Esophagus muscularis mucosa (tissue), 4 donors: ENCODE data around the gene TP63. TPM values are rescaled to one million over a fixed set of nuclear protein-coding genes. Genes with fewer than 3 reads are reported as not detected.

Experiments used
- DNase-seq: peaks from one replicate; pipeline ENCODE4 v3.0.0-alpha.2; 2017; ENCODE audit errors: extremely low spot score
- H3K27ac ChIP-seq, 4 donors: fragments of 200-600 bp; sonication (generic); replicated peaks in 1 of 4; 1 replicate in 3 of 4; 2 replicates in 1 of 4; pipeline ENCODE4 v1.5.1; 2016 to 2019; ENCODE audit warnings: mild to moderate bottlenecking in 1 of 4
- H3K27me3 ChIP-seq, 4 donors: fragments of 200-600 bp; sonication (generic); one replicate each; pipeline versions ENCODE4 v1.5.1 to v1.6.0; 2016 to 2019
- H3K36me3 ChIP-seq, 4 donors: fragments of 200-600 bp; sonication (generic); one replicate each; pipeline ENCODE4 v1.5.1; 2016 to 2019
- H3K4me1 ChIP-seq, 4 donors: fragments of 200-600 bp; sonication (generic); one replicate each; pipeline ENCODE4 v1.5.1; 2016 to 2019
- H3K4me3 ChIP-seq, 4 donors: fragments of 200-600 bp; sonication (generic); 1 replicate in 2 of 4; 2 replicates in 2 of 4; pipeline ENCODE4 v1.5.1; 2016 to 2019; ENCODE audit warnings: mild to moderate bottlenecking in 4 of 4, moderate library complexity in 1 of 4
- H3K9me3 ChIP-seq, 4 donors: fragments of 200-600 bp; sonication (generic); 1 replicate in 3 of 4; 2 replicates in 1 of 4; pipeline ENCODE4 v1.5.1; 2016 to 2019
- EP300 ChIP-seq: sonication (generic); formaldehyde crosslinking; IDR thresholded peaks from one replicate; pipeline ENCODE4 v1.6.1; 2017; ENCODE audit warnings: antibody characterized with exemption
- POLR2A ChIP-seq: fragments of 450-650 bp; IDR thresholded peaks from one replicate; pipeline ENCODE4 v1.6.1; 2017; ENCODE audit warnings: antibody characterized with exemption, moderate library complexity, mild to moderate bottlenecking, low read depth
- POLR2AphosphoS5 ChIP-seq, 2 donors: sonication (generic); formaldehyde crosslinking; IDR thresholded peaks; one replicate each; pipeline ENCODE4 v1.6.1; 2017; ENCODE audit warnings: antibody characterized with exemption in 2 of 2
- WGBS: methylation state at CpG from one replicate; pipeline ENCODE4 v1.1.5; 2018; 5-methylcytosine and 5-hydroxymethylcytosine counted together
- intact Hi-C: fragments of 100-400 bp; cut with DNase I; formaldehyde crosslinking; loops from one replicate; pipeline ENCODE4 v1.15.1; 2023
- total RNA-seq, 4 donors: library from RNA; depleted of rRNA; stranded (reverse); fragments of >200 nt; gene quantifications; one replicate each; pipeline versions ENCODE4 v1.1.0 to v1.2.1, GENCODE V29; 2016
- TF ChIP-seq, protein P1 (sequence below), 3 experiments: fragments of 200-600 bp in 2 of 3; fragments of 450-650 bp in 1 of 3; sonication (generic) in 2 of 3; IDR thresholded peaks; one replicate each; pipeline ENCODE4 v1.5.1; 2017 to 2019; ENCODE audit warnings: antibody characterized with exemption in 3 of 3, mild to moderate bottlenecking in 2 of 3, moderate library complexity in 1 of 3

TP63 gene
- total RNA-seq, 4 donors from 2014 or later = under 0.01 to 0.34 (median 0.21) TPM

DNA sequence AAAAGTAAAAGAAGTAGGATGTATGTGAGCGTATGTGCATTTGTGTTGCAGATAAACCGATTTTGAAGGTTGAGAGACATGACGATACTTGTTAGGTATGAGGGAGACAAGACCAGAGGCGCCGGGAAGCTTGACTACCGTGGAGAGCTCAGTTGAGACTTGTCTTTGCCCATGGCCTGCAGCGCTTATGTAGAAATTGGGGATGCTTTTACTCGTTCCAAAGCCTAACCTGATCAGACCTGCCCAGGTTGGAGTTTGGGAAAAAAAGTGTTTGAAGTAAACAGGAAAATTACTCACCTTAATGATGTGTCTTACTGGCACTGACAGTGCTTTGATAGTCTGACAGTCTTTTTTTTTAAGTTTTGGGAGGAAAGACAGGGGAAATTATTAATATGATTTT, 202.8 kb downstream of the TP63 start:
- no peak for DNase-seq
- WGBS = 90% methylated on average over 8 of the region's 8 CpGs
- intact Hi-C loops = no loop called here
- no peaks in the 10 kb centered on the region for H3K27me3 ChIP-seq
- no peaks in the 10 kb centered on the region for H3K9me3 ChIP-seq
- no peaks in the 10 kb centered on the region for H3K4me1 ChIP-seq
- H3K27ac ChIP-seq = no peak overlapping the region
- no peak overlapping the region for H3K4me3 ChIP-seq
- no peaks in the 10 kb centered on the region for H3K36me3 ChIP-seq
- TF ChIP-seq, protein P1, sequence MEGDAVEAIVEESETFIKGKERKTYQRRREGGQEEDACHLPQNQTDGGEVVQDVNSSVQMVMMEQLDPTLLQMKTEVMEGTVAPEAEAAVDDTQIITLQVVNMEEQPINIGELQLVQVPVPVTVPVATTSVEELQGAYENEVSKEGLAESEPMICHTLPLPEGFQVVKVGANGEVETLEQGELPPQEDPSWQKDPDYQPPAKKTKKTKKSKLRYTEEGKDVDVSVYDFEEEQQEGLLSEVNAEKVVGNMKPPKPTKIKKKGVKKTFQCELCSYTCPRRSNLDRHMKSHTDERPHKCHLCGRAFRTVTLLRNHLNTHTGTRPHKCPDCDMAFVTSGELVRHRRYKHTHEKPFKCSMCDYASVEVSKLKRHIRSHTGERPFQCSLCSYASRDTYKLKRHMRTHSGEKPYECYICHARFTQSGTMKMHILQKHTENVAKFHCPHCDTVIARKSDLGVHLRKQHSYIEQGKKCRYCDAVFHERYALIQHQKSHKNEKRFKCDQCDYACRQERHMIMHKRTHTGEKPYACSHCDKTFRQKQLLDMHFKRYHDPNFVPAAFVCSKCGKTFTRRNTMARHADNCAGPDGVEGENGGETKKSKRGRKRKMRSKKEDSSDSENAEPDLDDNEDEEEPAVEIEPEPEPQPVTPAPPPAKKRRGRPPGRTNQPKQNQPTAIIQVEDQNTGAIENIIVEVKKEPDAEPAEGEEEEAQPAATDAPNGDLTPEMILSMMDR (IDR thresholded peaks at IDR 0.05) = no peak
- TF ChIP-seq POLR2AphosphoS5 (IDR thresholded peaks at IDR 0.05) (no peak), POLR2A (no peak), EP300 (no peak)

DNA sequence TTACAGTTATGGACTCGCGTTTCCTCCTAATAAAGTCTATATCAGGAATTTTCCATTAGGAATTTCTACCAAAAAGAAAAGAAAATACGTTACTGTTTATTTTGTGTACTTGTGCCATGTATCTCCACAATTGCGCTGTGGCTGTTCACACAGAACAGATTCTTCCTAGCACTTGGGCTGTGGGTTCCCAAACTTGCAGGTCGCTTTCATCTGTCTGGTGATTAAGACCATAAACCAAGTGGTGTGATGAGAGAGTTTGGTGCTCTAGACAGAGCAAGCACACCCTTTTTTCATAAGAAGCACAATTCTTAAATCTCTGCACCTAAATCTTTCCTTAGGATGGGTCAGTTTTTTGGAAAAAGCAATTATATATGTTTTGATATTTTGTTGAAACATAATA, 203.3 kb downstream of the TP63 start:
- no peaks in the 10 kb centered on the region for H3K9me3 ChIP-seq
- H3K4me3 ChIP-seq = no peak overlapping the region
- no peaks in the 10 kb centered on the region for H3K27me3 ChIP-seq
- TF ChIP-seq EP300 = no peak
- TF ChIP-seq, protein P1 (IDR thresholded peaks at IDR 0.05) = no peak
- H3K27ac ChIP-seq = no peak overlapping the region
- WGBS = 83% methylated on average over 5 of the region's 5 CpGs
- H3K36me3 ChIP-seq = no peaks in the 10 kb centered on the region
- no peaks in the 10 kb centered on the region for H3K4me1 ChIP-seq
- intact Hi-C loops = no loop called here
- no peak for DNase-seq

DNA sequence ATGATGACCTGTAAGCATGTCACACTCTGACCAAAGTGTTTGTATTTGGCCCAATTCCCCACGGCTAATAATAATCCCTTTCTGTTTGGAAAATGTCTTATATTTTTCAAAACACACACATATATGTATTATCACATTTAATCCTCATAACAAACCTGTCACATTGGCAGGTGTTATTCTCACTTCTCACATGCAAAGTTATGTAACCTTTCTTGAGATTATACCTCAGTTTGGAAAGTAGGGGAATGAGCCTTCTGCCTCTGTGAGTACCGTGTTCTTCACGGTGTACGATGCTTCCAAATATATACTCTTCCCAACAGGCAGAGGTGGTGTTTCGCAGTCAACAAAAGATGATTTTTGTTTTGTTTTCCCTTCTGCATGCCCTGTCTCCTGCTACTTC, 205.6 kb downstream of the TP63 start:
- H3K4me3 ChIP-seq = no peak overlapping the region
- no peak overlapping the region for H3K27ac ChIP-seq
- WGBS = 57% methylated on average over 5 of the region's 5 CpGs
- H3K27me3 ChIP-seq = no peaks in the 10 kb centered on the region
- DNase-seq = no peak
- H3K36me3 ChIP-seq = no peaks in the 10 kb centered on the region
- no peaks in the 10 kb centered on the region for H3K4me1 ChIP-seq
- H3K9me3 ChIP-seq = no peaks in the 10 kb centered on the region
- intact Hi-C loops = no loop called here
- no peak for TF ChIP-seq POLR2A
- TF ChIP-seq POLR2AphosphoS5 (IDR thresholded peaks at IDR 0.05) = no peak
- no peak for TF ChIP-seq EP300
- TF ChIP-seq, protein P1 (IDR thresholded peaks at IDR 0.05) = no peak

DNA sequence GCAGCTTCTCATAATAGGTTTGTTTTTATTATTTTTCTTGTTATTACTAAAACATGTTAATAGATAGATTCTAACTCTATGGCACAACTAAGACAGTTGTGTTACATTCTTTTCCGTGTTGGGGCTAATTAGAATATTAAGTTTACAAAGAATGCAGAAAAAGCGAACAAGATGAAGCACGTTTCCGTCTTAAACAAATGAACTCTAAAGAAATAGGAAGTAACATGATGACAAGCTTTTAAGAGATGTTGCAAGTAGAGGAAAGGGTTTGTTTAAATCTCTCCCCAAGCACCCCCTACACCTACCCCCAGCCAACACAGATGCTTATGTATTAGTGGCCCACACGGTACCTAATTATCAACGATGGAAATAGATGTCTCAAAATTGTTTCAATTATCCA, 207.1 kb downstream of the TP63 start:
- WGBS = 77% methylated on average over 6 of the region's 6 CpGs
- no peak for TF ChIP-seq POLR2AphosphoS5 (IDR thresholded peaks at IDR 0.05)
- no peak for TF ChIP-seq EP300
- H3K27me3 ChIP-seq = no peaks in the 10 kb centered on the region
- intact Hi-C loops = no loop called here
- H3K4me1 ChIP-seq = no peaks in the 10 kb centered on the region
- no peaks in the 10 kb centered on the region for H3K36me3 ChIP-seq
- no peak for DNase-seq
- no peaks in the 10 kb centered on the region for H3K9me3 ChIP-seq
- no peak overlapping the region for H3K27ac ChIP-seq
- H3K4me3 ChIP-seq = no peak overlapping the region

DNA sequence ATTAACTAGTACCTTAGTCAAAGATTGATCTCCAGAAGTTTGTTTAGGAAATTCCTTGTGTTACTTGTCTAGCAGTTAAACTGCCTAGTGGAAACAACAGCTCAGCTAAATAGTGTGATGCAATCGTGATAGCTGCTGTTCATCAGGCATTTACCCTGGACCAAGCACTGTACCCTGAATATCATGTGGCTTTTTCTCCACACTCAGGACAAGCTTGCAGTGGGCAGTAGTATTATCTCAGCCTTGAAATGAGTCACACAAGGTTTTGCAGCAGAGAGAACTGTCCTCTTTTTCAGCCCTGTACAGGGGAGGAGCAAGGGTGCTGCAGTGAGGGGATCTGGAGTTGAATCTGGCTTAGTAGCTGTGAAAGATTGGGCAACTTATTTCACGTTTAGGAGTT, 208.4 kb downstream of the TP63 start:
- TF ChIP-seq, protein P1 (IDR thresholded peaks at IDR 0.05) = no peak
- TF ChIP-seq POLR2A (no peak), POLR2AphosphoS5 (IDR thresholded peaks at IDR 0.05) (no peak), EP300 (no peak)
- no peaks in the 10 kb centered on the region for H3K27me3 ChIP-seq
- H3K36me3 ChIP-seq = no peaks in the 10 kb centered on the region
- DNase-seq = no peak
- H3K4me3 ChIP-seq = no peak overlapping the region
- 79% methylated on average over 2 of the region's 2 CpGs for WGBS
- H3K9me3 ChIP-seq = no peaks in the 10 kb centered on the region
- intact Hi-C loops = no loop called here
- H3K4me1 ChIP-seq = no peaks in the 10 kb centered on the region
- no peak overlapping the region for H3K27ac ChIP-seq
